NCI-H2227 treated with DMSO at 0.1 percent for 48 hours (cell line): ENCODE data around the gene DOCK10.
A peak's percentile ranks its signal among the peaks of the same experiment; 100 is the strongest.
"Not testable (repeated sequence)": the region's sequence is repeated elsewhere in the genome, so short reads cannot be mapped to it uniquely, and the experiment has no call there.

Source experiments
- DNase-seq: peaks from one replicate; lab custom pipeline; 2025; lab: John Stamatoyannopoulos, UW

Gene DOCK10

GRCh38 chr2:225041851-225042799, at the start of gene DOCK10:
Gene DOCK10, minus strand, starts transcription at chr2:225042468. Its CDS starts 94 bp downstream, at chr2:225042374.
- DNase-seq: peak; percentile 15

GRCh38 chr2:225091336-225091735, 49.1 kb upstream of the DOCK10 start:
- no peak for DNase-seq

GRCh38 chr2:225090746-225091145, 48.5 kb upstream of the DOCK10 start:
- DNase-seq: no peak

GRCh38 chr2:225086915-225087314, 44.6 kb upstream of the DOCK10 start:
- DNase-seq: no peak

GRCh38 chr2:225086439-225086838, 44.2 kb upstream of the DOCK10 start:
- no peak for DNase-seq

- DNase-seq: no peak
Measured at GRCh38 chr2:225083276-225083675, 41.0 kb upstream of the DOCK10 start.

GRCh38 chr2:225076125-225076524, 33.9 kb upstream of the DOCK10 start:
- no peak for DNase-seq

- DNase-seq: no peak
Measured at GRCh38 chr2:225074919-225075681, 32.8 kb upstream of the DOCK10 start.

GRCh38 chr2:225074366-225074765, 32.1 kb upstream of the DOCK10 start:
- no peak for DNase-seq

- DNase-seq: no peak
Measured at GRCh38 chr2:225073198-225073597, 30.9 kb upstream of the DOCK10 start.

- DNase-seq: no peak
Measured at GRCh38 chr2:225072444-225072843, 30.2 kb upstream of the DOCK10 start.

- DNase-seq: no peak
Measured at GRCh38 chr2:225070811-225071210, 28.5 kb upstream of the DOCK10 start.

- no peak for DNase-seq
Measured at GRCh38 chr2:225069966-225070365, 27.7 kb upstream of the DOCK10 start.

GRCh38 chr2:225069477-225069876, 27.2 kb upstream of the DOCK10 start:
- no peak for DNase-seq

- DNase-seq: no peak
Measured at GRCh38 chr2:225065882-225066281, 23.6 kb upstream of the DOCK10 start.

GRCh38 chr2:225064928-225065327, 22.7 kb upstream of the DOCK10 start:
- no peak for DNase-seq

- DNase-seq: no peak
Measured at GRCh38 chr2:225064362-225064761, 22.1 kb upstream of the DOCK10 start.

- no peak for DNase-seq
Measured at GRCh38 chr2:225056330-225057073, 14.2 kb upstream of the DOCK10 start.

GRCh38 chr2:225055714-225056113, 13.4 kb upstream of the DOCK10 start:
- no peak for DNase-seq

- DNase-seq: no peak
Measured at GRCh38 chr2:225052703-225053102, 10.4 kb upstream of the DOCK10 start.

GRCh38 chr2:225047502-225047901, 5.2 kb upstream of the DOCK10 start:
- DNase-seq: not testable (repeated sequence)

- DNase-seq: no peak
Measured at GRCh38 chr2:225042800-225043167, 516 bp upstream of the DOCK10 start.
